ENCODE measurements around the gene EEF2K.
"Not testable (repeated sequence)": the region's sequence is repeated elsewhere in the genome, so short reads cannot be mapped to it uniquely, and the experiment has no call there.

EEF2K gene

DNA sequence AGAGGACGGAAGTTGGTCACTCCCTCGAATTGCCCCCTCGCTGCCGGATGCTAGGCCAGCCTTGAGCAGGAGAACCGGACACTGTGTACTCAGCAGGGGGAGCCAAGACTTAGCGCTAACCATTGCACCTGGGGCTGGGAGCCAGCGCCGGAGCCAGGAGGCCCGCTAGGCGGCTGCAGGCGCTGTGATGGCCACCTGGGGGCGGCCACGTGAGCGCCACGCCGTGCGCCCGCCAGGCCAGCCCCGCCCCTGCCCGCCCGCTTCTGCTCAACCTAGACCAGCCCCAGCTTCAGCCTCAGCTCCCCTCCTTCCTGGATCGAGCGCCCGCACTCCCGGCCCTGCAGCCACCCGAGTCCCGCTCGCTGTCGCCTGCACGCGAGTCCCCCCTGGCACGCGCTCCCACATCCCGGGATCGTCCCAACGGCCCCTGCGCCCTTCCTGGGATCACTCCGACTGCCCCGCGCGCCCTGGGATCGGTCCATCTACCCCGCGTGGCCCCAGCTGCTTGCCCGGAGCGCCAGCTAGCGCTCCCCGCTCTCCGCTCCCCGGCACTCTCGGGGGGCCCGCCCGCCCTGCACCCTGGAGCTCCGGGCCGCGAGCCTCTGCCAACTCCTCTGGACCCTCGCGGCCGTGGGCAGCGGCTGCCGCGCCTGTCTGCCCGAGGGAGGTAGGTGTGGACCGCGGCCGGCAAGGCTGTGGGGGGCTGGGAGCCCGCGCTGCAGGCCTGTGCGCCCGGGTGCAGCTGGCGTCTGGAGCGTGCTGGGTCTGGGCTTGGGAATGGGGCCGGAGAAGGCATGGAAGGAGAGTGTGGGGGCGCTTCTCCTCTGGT is at the start of gene EEF2K:
EEF2K (plus strand) TSS at position 266 of the 829 bp plus-strand sequence. CDS start 19,452 bp downstream, outside the sequence.
- peak; percentile 83 for DNase-seq (ENCODE audit: low read depth)

- no peak for DNase-seq (ENCODE audit: low read depth)
Measured at GRCh38 chr16:22161401-22161800, 44.7 kb upstream of the EEF2K start.

GRCh38 chr16:22161999-22162655 is 44.0 kb upstream of the EEF2K start, which contains the start of gene SDR42E2:
TSS of gene SDR42E2 (plus strand) at chr16:22162506. CDS start at chr16:22165583, 3,077 bp downstream.
- no peak for DNase-seq (ENCODE audit: low read depth)

DNA sequence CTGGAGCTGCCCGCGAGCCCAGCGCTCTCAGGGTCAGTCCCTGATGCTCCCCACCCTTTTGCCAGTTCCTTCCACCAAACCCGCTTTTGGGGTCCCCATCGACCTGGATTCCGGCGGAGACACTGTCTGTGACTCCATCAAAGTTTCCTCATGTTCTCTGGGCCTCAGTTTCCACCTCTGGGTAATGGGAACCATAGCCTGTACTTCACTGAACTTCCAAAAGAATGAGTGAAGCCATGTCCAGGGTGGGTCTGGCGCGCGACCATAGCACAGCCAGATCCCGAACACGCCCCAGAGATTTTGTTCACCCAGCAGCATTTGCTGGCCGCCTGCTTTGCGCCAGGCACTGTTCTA is 43.4 kb upstream of the EEF2K start:
- DNase-seq (ENCODE audit: low read depth), result no peak

- DNase-seq (ENCODE audit: low read depth), result no peak
Measured at GRCh38 chr16:22163806-22164205, 42.3 kb upstream of the EEF2K start.

GRCh38 chr16:22164482-22164881 is 41.6 kb upstream of the EEF2K start:
- no peak for DNase-seq (ENCODE audit: low read depth)

- DNase-seq (ENCODE audit: low read depth), result no peak
Measured at GRCh38 chr16:22165508-22166285, 40.4 kb upstream of the EEF2K start.

DNA sequence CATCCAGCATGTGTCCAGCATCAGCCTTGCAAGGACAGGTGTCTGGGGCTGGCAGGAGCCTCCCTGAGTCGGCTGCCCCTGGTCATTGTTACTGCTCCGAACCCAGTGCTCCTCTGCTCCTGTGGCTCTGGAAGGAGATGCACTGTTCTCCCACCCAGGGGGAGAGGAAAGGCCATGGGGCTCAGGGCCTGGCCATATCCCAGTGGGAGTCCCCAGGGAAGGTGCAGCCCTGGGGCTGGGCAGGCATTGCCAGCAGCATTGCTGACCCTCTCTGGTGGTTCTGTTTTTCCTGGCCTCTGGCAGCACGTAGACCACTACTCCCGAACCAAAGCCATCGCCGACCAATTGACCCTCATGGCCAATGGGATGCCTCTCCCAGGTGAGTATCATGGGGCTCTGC is 34.1 kb upstream of the EEF2K start:
- DNase-seq (ENCODE audit: low read depth), result no peak

DNA sequence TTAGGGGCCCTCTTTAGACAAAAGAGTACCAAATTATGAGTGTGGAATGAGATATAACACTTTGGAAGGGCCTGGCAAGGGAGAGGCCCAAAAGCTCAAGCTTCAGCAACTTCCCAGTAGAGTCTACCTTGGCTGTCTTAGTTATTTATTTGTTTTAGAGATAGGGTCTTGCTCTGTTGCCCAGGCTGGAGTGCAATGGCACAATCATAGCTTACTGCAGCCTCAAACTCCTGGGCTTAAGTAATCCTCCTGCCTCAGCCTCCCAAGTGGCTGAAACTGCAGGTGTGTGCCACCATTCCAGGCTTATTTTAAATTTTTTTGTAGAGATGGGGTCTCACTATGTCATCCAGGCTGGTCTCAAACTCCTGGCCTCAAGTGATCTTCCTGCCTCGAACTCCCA is 33.4 kb upstream of the EEF2K start:
- not testable (repeated sequence) for DNase-seq (ENCODE audit: low read depth)

- DNase-seq (ENCODE audit: low read depth), result no peak
Measured at GRCh38 chr16:22174642-22175041, 31.4 kb upstream of the EEF2K start.

GRCh38 chr16:22177968-22178930 is 27.8 kb upstream of the EEF2K start:
- no peak for DNase-seq (ENCODE audit: low read depth)

DNA sequence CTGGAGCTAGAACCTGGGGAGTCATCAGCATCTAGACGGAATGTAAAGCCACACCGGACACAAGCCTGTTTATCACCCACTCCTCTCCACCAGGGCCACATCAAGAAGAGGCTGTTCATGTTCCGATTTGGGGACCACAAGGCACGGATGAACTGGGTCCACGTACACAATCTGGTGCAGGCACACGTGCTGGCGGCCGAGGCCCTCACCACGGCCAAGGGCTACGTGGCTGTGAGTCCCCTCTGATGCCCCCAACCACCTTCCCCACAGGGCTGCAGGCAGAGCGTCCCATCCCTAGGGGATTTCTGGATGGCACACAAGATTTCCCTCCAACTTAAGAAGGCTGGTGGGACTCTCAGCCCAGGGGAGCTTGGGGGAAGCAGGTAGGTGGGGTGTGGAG is 24.7 kb upstream of the EEF2K start:
- DNase-seq (ENCODE audit: low read depth), result no peak

- DNase-seq (ENCODE audit: low read depth), result no peak
Measured at GRCh38 chr16:22181843-22182242, 24.2 kb upstream of the EEF2K start.

DNA sequence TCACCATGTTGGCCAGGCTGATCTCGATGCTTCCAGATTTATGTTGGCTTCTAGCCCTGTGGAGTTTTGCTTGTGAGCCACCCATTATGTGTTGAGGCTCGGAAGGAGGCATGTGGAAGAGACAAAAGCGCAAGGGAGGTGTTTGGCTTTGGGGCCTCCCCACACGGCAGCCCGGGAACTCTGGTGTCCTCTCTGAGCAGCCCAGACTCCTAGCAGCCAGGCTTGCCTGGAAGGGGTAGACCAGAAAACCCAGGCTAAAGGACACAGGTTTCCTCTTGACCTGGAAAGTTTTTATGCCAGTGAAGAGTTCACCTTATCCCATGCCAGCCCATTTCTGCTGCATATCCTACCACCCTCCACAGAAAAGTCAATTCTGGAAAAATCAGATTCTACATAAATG is 22.7 kb upstream of the EEF2K start:
- no peak for DNase-seq (ENCODE audit: low read depth)

GRCh38 chr16:22183901-22184614 is 22.0 kb upstream of the EEF2K start:
- DNase-seq (ENCODE audit: low read depth), result no peak

- DNase-seq (ENCODE audit: low read depth), result no peak
Measured at GRCh38 chr16:22184615-22184968, 21.5 kb upstream of the EEF2K start.

- no peak for DNase-seq (ENCODE audit: low read depth)
Measured at GRCh38 chr16:22186517-22186916, 19.6 kb upstream of the EEF2K start.

- DNase-seq (ENCODE audit: low read depth), result no peak
Measured at GRCh38 chr16:22188267-22188594, 17.8 kb upstream of the EEF2K start.

GRCh38 chr16:22188595-22189442 is 17.3 kb upstream of the EEF2K start:
- DNase-seq (ENCODE audit: low read depth), result peak; percentile 64

DNA sequence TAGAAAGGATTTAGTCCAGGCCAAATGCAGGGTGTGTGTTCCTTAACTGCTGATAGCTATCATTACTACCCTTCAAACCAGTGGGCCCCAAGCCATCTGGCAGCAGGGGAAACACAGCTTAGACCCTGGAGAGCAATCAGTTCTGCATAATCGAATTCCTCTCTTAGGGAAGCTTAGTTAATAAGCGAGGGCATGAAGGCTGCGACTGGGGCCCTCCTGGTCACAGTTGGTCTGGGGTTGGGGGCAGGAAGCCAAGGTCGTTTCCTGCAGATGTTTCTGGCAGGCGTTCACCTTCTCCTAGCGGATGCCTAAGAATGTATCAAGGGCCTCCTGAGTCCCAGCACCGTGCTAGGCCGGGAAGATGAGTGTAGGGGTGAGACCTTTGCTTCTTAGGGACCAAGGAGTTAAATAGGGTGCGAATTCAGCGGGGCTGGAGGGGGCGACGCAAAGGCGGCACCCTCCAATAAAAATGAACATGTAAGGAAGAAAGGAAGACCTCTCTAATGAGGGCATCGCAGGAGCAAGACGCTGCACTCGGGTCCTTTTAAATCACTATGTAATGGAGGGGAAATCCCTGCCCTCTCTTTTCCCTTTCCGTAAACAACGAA is 16.5 kb upstream of the EEF2K start:
- no peak for DNase-seq (ENCODE audit: low read depth)
